Left lung (tissue), 10 donors: ENCODE data around the gene CDK19. TPM values are rescaled to one million over a fixed set of nuclear protein-coding genes. Genes with fewer than 3 reads are reported as not detected.

Experiments
- ATAC-seq: fragments of 200-7000 bp; cut with Tn5 transposase; one replicate; pipeline ENCODE4 v1.9.1; 2020; ENCODE audit warnings: moderate library complexity
- DNase-seq, 4 donors: peaks; one replicate each; pipeline ENCODE4 v3.0.0-alpha.2; 2013 to 2020
- H3K27ac ChIP-seq, 2 donors: fragments of 200-600 bp; sonication (generic) in 1 of 2; one replicate each; pipeline versions ENCODE4 v1.5.0 to v1.8.0; 2020 to 2021
- H3K27me3 ChIP-seq, 2 donors: fragments of 200-600 bp; sonication (generic) in 1 of 2; one replicate each; pipeline versions ENCODE4 v1.5.0 to v1.8.0; 2020 to 2021
- H3K36me3 ChIP-seq, 2 donors: fragments of 200-600 bp; sonication (generic) in 1 of 2; one replicate each; pipeline versions ENCODE4 v1.5.0 to v1.8.0; 2020 to 2021
- H3K4me1 ChIP-seq, 2 donors: fragments of 200-600 bp; one replicate each; pipeline ENCODE4 v1.8.0; 2021
- H3K4me3 ChIP-seq, 2 donors: fragments of 200-600 bp; sonication (generic) in 1 of 2; one replicate each; pipeline versions ENCODE4 v1.5.0 to v1.8.0; 2020 to 2021; ENCODE audit warnings: mild to moderate bottlenecking in 1 of 2
- H3K9me3 ChIP-seq, 2 donors: fragments of 200-600 bp; sonication (generic) in 1 of 2; one replicate each; pipeline versions ENCODE4 v1.5.0 to v1.8.0; 2020 to 2021
- intact Hi-C, 2 donors: fragments of 100-400 bp; cut with DNase I; formaldehyde crosslinking; loops; one replicate each; pipeline versions ENCODE4 v1.11.2 to v1.14.2; 2022
- polyA plus RNA-seq, 6 donors: library from polyadenylated mRNA; unstranded; fragments of 120-200 nt; gene quantifications; one replicate each; pipeline ENCODE4 v1.2.1, GENCODE V29; 2013; ENCODE audit not compliant: insufficient read length in 6 of 6
- total RNA-seq, 2 donors: library from RNA; stranded (reverse); fragmentation: NEBNext Ultra II Directional; extraction: Animal tissue kit (Norgen Biotek cat#: 25700); gene quantifications; one replicate each; pipeline ENCODE4 v1.2.1, GENCODE V29; 2021
- TF ChIP-seq, protein P1 (sequence below), 2 donors: fragments of 200-600 bp; sonication (generic) in 1 of 2; IDR thresholded peaks; one replicate each; pipeline versions ENCODE4 v1.5.0 to v1.8.0; 2021; ENCODE audit warnings: antibody characterized with exemption in 2 of 2
- donor health status: DM: no; HTN: yes; CAD: no.
- donor health status: DM: no; HTN: no; CAD: no.

Gene CDK19
- total and polyA plus RNA-seq, 8 donors = 18.4 to 46.1 (median 36.2) TPM

DNA sequence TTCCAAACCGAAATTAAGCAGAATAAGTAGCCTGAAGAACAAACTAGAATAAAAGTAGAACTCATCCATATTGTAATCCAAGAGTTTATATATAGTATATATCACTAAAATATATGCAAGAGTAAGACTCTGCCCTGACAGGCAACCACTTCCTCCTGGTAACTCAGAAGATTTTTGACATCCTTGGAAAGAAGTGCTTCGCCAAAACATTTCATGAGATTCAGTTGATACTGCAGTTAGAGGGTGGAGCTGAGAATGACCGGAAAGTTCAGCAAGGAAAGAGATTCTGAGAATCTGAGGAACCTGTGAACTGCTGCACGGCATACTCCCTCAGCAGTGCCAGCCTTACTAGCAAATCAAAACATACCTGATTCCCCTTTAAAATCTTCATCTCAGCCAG is 79.6 kb downstream of the CDK19 start:
- Histone ChIP-seq H3K4me3 (no peak overlapping the region), H3K9me3 (peaks cover 0 to 3% of the 10 kb centered on the region in 2 donors), H3K4me1 (peaks cover 0 to 13% of the 10 kb centered on the region in 2 donors), H3K27me3 (no peaks in the 10 kb centered on the region), H3K36me3 (peaks cover 0 to under 1% of the 10 kb centered on the region in 2 donors), H3K27ac (no peak overlapping the region)
- no peak for ATAC-seq
- intact Hi-C loops = no loop called here
- TF ChIP-seq, protein P1, sequence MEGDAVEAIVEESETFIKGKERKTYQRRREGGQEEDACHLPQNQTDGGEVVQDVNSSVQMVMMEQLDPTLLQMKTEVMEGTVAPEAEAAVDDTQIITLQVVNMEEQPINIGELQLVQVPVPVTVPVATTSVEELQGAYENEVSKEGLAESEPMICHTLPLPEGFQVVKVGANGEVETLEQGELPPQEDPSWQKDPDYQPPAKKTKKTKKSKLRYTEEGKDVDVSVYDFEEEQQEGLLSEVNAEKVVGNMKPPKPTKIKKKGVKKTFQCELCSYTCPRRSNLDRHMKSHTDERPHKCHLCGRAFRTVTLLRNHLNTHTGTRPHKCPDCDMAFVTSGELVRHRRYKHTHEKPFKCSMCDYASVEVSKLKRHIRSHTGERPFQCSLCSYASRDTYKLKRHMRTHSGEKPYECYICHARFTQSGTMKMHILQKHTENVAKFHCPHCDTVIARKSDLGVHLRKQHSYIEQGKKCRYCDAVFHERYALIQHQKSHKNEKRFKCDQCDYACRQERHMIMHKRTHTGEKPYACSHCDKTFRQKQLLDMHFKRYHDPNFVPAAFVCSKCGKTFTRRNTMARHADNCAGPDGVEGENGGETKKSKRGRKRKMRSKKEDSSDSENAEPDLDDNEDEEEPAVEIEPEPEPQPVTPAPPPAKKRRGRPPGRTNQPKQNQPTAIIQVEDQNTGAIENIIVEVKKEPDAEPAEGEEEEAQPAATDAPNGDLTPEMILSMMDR (IDR thresholded peaks at IDR 0.05) = no peak
- no peak for DNase-seq

DNA sequence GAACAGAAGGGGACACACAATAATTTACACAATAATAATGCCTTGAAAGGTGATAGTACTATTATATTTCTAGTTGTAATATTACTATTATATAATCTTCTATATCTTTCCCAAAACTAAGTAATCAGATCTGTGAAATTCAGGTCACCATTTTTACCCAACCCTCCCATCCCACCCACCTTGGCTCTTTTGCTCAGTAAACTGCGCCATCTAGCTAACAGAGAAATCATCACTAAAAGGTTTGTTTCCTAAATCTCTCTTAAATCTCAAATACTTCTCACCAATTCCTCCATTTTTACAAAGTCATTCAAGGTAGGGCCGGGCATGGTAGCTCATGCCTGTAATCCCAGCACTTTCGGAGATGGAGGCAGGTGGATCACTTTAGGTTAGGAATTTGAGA is 83.4 kb downstream of the CDK19 start:
- intact Hi-C loops = no loop called here
- H3K4me1 ChIP-seq = peaks cover 0 to 9% of the 10 kb centered on the region in 2 donors
- DNase-seq = no peak
- no peaks in the 10 kb centered on the region for H3K27me3 ChIP-seq
- TF ChIP-seq, protein P1 (IDR thresholded peaks at IDR 0.05) = no peak
- H3K36me3 ChIP-seq = no peaks in the 10 kb centered on the region
- H3K9me3 ChIP-seq = no peaks in the 10 kb centered on the region
- ATAC-seq = no peak
- H3K27ac ChIP-seq = no peak overlapping the region
- H3K4me3 ChIP-seq = no peak overlapping the region

DNA sequence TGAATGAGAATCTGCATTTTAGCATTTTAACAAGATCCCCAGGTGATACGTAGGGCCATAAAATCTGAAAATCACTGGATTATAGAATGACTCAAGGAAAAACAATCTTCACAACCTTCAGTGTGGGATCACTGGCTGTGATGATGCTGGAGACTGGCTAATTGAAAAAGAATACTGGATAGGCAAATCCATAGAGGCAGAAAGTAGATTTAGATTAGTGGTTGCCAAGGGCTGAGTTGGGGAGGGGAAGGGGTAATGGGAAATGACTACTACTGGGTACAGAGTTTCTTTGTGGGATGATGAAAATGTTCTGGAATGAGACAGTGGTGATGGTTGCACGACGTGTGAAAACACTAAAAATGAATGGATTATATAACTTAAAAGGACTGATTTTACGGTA is 84.1 kb downstream of the CDK19 start:
- DNase-seq (no peak), ATAC-seq (no peak)
- Histone ChIP-seq H3K4me3 (no peak overlapping the region), H3K27ac (no peak overlapping the region), H3K9me3 (no peaks in the 10 kb centered on the region), H3K27me3 (no peaks in the 10 kb centered on the region), H3K4me1 (peaks cover 0 to 9% of the 10 kb centered on the region in 2 donors), H3K36me3 (no peaks in the 10 kb centered on the region)
- intact Hi-C loops = no loop called here
- TF ChIP-seq, protein P1 (IDR thresholded peaks at IDR 0.05) = no peak

DNA sequence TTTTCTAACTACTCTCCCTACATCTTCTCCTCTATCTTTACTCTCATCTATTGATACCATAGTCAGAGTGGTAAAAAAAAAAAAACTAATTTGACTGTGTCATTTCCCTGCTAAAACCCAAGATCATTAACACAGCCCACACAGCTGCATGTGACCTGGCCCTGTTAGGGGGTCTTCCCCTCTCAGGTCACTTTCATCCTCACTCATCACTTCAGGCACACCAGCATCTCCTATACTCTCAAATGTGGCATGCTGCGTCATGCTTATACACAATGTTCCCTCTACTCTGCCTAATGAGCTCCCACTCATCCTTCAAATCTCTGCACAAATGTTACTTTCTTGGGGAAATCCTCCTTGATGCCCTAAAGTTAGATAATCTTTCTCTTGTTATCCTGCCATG is 86.8 kb downstream of the CDK19 start:
- Histone ChIP-seq H3K36me3 (no peaks in the 10 kb centered on the region), H3K9me3 (no peaks in the 10 kb centered on the region), H3K27ac (no peak overlapping the region), H3K4me1 (peaks cover 0 to 6% of the 10 kb centered on the region in 2 donors), H3K27me3 (no peaks in the 10 kb centered on the region), H3K4me3 (no peak overlapping the region)
- no peak for ATAC-seq
- intact Hi-C loops = no loop called here
- no peak for DNase-seq
- TF ChIP-seq, protein P1 (IDR thresholded peaks at IDR 0.05) = no peak

DNA sequence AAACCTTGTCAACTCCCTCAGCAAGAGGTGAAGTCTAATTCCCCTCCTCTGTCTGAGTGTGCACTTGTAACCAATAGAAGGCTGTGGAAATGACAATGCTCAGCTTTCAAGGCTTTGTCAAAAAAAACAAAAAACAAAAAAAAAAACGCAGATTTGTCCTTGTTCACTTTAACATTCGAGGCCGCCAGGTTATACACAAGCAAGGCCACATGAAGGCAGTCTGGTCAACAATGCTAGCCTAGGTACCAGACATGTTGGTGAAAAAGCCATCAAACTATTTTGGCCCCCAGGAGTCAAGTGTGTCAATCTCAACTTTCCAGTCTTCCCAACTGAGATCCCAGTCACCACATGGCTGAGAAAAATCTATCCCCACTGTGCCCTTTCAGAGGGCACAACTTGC is 92.3 kb downstream of the CDK19 start:
- intact Hi-C loops = no loop called here
- Histone ChIP-seq H3K4me3 (no peak overlapping the region), H3K27me3 (no peaks in the 10 kb centered on the region), H3K27ac (no peak overlapping the region), H3K36me3 (no peaks in the 10 kb centered on the region), H3K9me3 (no peaks in the 10 kb centered on the region), H3K4me1 (no peaks in the 10 kb centered on the region)
- no peak for DNase-seq
- no peak for ATAC-seq
- TF ChIP-seq, protein P1 (IDR thresholded peaks at IDR 0.05) = no peak
